ENCODE data around the gene UPF1.

Gene UPF1

GRCh38 chr19:18866800-18867123 lies 35.0 kb downstream of the UPF1 start:
- TF ChIP-seq ZC3H10 (CRISPR knock-in tag; IDR thresholded peaks at IDR 0.05) (no peak), TSHZ2 (CRISPR knock-in tag; IDR thresholded peaks at IDR 0.05) (no peak), ZFP3 (CRISPR knock-in tag; IDR thresholded peaks at IDR 0.05) (no peak), TCF4 (CRISPR knock-in tag; IDR thresholded peaks at IDR 0.05; ENCODE audit: borderline replicate concordance) (no peak), CREB5 (CRISPR knock-in tag; IDR thresholded peaks at IDR 0.05; ENCODE audit: low read depth) (no peak), OSR1 (CRISPR knock-in tag; IDR thresholded peaks at IDR 0.05) (no peak), ISL1 (CRISPR knock-in tag; IDR thresholded peaks at IDR 0.05) (no peak), PPARA (CRISPR knock-in tag; IDR thresholded peaks at IDR 0.05; ENCODE audit: borderline replicate concordance) (no peak), SNAI2 (CRISPR knock-in tag; IDR thresholded peaks at IDR 0.05) (no peak), CSRNP3 (CRISPR knock-in tag; IDR thresholded peaks at IDR 0.05) (no peak), CSDC2 (CRISPR knock-in tag; IDR thresholded peaks at IDR 0.05) (no peak), RARB (CRISPR knock-in tag; IDR thresholded peaks at IDR 0.05) (no peak), POU6F1 (CRISPR knock-in tag; IDR thresholded peaks at IDR 0.05; ENCODE audit: borderline replicate concordance, low read depth) (no peak), ARNTL (CRISPR knock-in tag; IDR thresholded peaks at IDR 0.05; ENCODE audit: borderline replicate concordance, low read depth) (no peak)
- ATAC-seq: no peak; the same call in 2 of the 3 replicates

GRCh38 chr19:18867199-18867598 lies 35.4 kb downstream of the UPF1 start:
- TF ChIP-seq TOX (CRISPR knock-in tag; IDR thresholded peaks at IDR 0.05; ENCODE audit: borderline replicate concordance) (no peak), GLIS3 (CRISPR knock-in tag; IDR thresholded peaks at IDR 0.05) (no peak), PATZ1 (CRISPR knock-in tag; IDR thresholded peaks at IDR 0.05; ENCODE audit: borderline replicate concordance) (no peak), ZFP3 (CRISPR knock-in tag; IDR thresholded peaks at IDR 0.05) (no peak), ESRRG (CRISPR knock-in tag; IDR thresholded peaks at IDR 0.05) (no peak), POU6F1 (CRISPR knock-in tag; IDR thresholded peaks at IDR 0.05; ENCODE audit: borderline replicate concordance, low read depth) (no peak)
- no peak for ATAC-seq

- no peak for TF ChIP-seq OSR1 (CRISPR knock-in tag; IDR thresholded peaks at IDR 0.05)
- TF ChIP-seq RARB (CRISPR knock-in tag; IDR thresholded peaks at IDR 0.05): no peak
- no peak for TF ChIP-seq ZFP3 (CRISPR knock-in tag; IDR thresholded peaks at IDR 0.05)
- TF ChIP-seq PATZ1 (CRISPR knock-in tag; IDR thresholded peaks at IDR 0.05; ENCODE audit: borderline replicate concordance): no peak
- TF ChIP-seq SNAI2 (CRISPR knock-in tag; IDR thresholded peaks at IDR 0.05): no peak
- TF ChIP-seq ISL1 (CRISPR knock-in tag; IDR thresholded peaks at IDR 0.05): no peak
- TF ChIP-seq GLIS3 (CRISPR knock-in tag; IDR thresholded peaks at IDR 0.05): no peak
- no peak for TF ChIP-seq CREB5 (CRISPR knock-in tag; IDR thresholded peaks at IDR 0.05; ENCODE audit: low read depth)
- no peak for TF ChIP-seq ZC3H10 (CRISPR knock-in tag; IDR thresholded peaks at IDR 0.05)
- no peak for TF ChIP-seq TCF4 (CRISPR knock-in tag; IDR thresholded peaks at IDR 0.05; ENCODE audit: borderline replicate concordance)
- TF ChIP-seq ZNF8 (CRISPR knock-in tag; IDR thresholded peaks at IDR 0.05): no peak
- TF ChIP-seq CSDC2 (CRISPR knock-in tag; IDR thresholded peaks at IDR 0.05): no peak
- TF ChIP-seq ZNF70 (CRISPR knock-in tag; IDR thresholded peaks at IDR 0.05): no peak
- no peak for TF ChIP-seq CSRNP3 (CRISPR knock-in tag; IDR thresholded peaks at IDR 0.05)
- no peak for TF ChIP-seq ESRRG (CRISPR knock-in tag; IDR thresholded peaks at IDR 0.05)
- TF ChIP-seq PPARA (CRISPR knock-in tag; IDR thresholded peaks at IDR 0.05; ENCODE audit: borderline replicate concordance): no peak
- no peak for TF ChIP-seq ARNTL (CRISPR knock-in tag; IDR thresholded peaks at IDR 0.05; ENCODE audit: borderline replicate concordance, low read depth)
- no peak for ATAC-seq
These were observed 36.0 kb downstream of the UPF1 start for GRCh38 chr19:18867751-18868150.

Measured in SK-N-SH treated with all-trans-retinoic acid at 6 μM for 48 hours (cell line).